Mesodermal cell (in vitro differentiated cells): ENCODE results near the gene ANO2.
"Not testable (repeated sequence)": the region's sequence is repeated elsewhere in the genome, so short reads cannot be mapped to it uniquely, and the experiment has no call there.

Experiments used
- H3K27ac ChIP-seq: 2 replicates; pipeline ENCODE4 v1.7.0; 2013; ENCODE audit warnings: mild to moderate bottlenecking, low read depth, low read length, moderate library complexity; ENCODE audit not compliant: severe bottlenecking
- H3K36me3 ChIP-seq: 2 replicates; pipeline ENCODE4 v1.7.1; 2013; ENCODE audit warnings: mild to moderate bottlenecking, low read length, moderate library complexity; ENCODE audit not compliant: control insufficient read depth, insufficient read depth
- H3K4me1 ChIP-seq: one replicate; pipeline ENCODE4 v1.7.1; 2013; ENCODE audit warnings: mild to moderate bottlenecking, low read length; ENCODE audit not compliant: insufficient read depth, control insufficient read depth, poor library complexity, severe bottlenecking
- H3K4me3 ChIP-seq: 2 replicates; pipeline ENCODE4 v1.7.0; 2013; ENCODE audit warnings: low read length, control low read depth, mild to moderate bottlenecking; ENCODE audit not compliant: insufficient read depth, poor library complexity, severe bottlenecking; ENCODE audit errors: extremely low read depth
- H3K9me3 ChIP-seq: 2 replicates; pipeline ENCODE4 v1.7.1; 2013; ENCODE audit warnings: mild to moderate bottlenecking, low read length, moderate library complexity; ENCODE audit not compliant: control insufficient read depth
- WGBS, 2 experiments: methylation state at CpG; one replicate each; pipeline ENCODE4 v1.1.5; 2013; ENCODE audit warnings: missing lambda C conversion rate in 2 of 2; ENCODE audit not compliant: insufficient coverage in 2 of 2; 5-methylcytosine and 5-hydroxymethylcytosine counted together

The ANO2 gene

DNA sequence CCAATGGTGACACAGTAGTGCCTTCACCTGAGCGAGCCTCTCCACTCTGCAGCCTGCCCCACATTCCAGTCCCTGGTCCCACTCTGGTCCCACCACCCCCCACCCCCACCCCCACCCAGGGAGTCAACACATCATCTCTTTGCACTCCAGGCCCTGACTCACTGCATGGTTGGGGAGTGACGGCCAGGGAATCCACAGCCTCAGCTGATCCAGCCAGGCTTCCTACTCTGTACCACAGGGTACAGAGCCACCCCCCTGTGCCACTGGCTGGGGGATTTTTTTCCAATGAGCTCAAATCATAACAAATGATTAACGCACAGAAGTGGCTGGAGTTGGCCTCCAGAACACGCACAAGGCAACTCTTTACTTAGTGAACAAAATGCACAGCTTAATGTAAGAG is 279.4 kb downstream of the ANO2 start:
- H3K9me3 ChIP-seq: no peaks in the 10 kb centered on the region
- H3K4me1 ChIP-seq: peaks cover 9% of the 10 kb centered on the region
- 71 to 92% methylated on average over 2 to 3 of the region's 4 CpGs for WGBS, 2 experiments
- H3K4me3 ChIP-seq: no peak overlapping the region
- no peaks in the 10 kb centered on the region for H3K36me3 ChIP-seq
- peak overlapping the region; percentile 36 for H3K27ac ChIP-seq

DNA sequence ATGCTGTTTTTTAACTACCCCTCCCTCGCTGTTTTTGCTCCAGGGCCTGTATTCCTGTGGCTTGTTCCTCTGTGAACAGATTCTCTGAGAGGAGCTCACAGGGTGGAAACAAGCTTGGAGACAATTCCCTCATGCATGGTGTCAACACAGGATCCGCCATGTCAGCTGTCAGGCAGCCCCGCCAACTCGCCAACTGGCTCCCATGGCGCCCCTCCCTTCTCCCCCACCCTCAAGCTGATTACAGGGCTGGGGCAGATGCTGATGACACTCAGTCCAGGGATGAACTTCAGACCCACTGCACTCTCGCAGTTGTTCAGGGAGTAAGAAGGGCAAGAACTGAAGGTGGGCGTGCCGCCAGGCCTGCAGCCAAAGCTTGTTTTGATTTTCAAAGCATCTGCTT is 283.2 kb downstream of the ANO2 start:
- peaks cover 9% of the 10 kb centered on the region for H3K4me1 ChIP-seq
- H3K9me3 ChIP-seq: no peaks in the 10 kb centered on the region
- WGBS, 2 experiments: 79 to 98% methylated on average over 4 to 6 of the region's 8 CpGs
- no peak overlapping the region for H3K4me3 ChIP-seq
- H3K27ac ChIP-seq: no peak overlapping the region
- H3K36me3 ChIP-seq: no peaks in the 10 kb centered on the region

DNA sequence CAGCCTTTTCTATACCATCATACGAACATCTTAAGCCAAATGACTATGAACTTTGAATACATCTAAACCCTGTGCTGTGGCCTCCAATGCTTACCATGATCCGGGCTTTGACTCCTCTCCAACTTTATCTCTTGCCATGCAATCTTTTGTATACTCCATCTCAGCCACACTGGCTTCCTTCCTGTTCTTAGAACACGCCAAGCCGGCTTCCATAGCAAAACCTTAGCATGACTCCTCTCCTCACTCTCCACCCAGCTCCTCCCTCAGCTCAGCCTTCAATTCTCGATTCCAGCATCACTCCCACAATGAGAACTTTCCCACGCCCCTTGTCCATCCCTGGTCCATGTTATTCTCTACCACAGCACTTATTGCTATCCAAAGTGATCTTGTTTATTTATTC is 284.8 kb downstream of the ANO2 start:
- no peaks in the 10 kb centered on the region for H3K9me3 ChIP-seq
- no peak overlapping the region for H3K4me3 ChIP-seq
- no peaks in the 10 kb centered on the region for H3K36me3 ChIP-seq
- peaks cover 3% of the 10 kb centered on the region for H3K4me1 ChIP-seq
- H3K27ac ChIP-seq: no peak overlapping the region
- WGBS, 2 experiments: 88 to 90% methylated on average over 4 to 6 of the region's 6 CpGs

DNA sequence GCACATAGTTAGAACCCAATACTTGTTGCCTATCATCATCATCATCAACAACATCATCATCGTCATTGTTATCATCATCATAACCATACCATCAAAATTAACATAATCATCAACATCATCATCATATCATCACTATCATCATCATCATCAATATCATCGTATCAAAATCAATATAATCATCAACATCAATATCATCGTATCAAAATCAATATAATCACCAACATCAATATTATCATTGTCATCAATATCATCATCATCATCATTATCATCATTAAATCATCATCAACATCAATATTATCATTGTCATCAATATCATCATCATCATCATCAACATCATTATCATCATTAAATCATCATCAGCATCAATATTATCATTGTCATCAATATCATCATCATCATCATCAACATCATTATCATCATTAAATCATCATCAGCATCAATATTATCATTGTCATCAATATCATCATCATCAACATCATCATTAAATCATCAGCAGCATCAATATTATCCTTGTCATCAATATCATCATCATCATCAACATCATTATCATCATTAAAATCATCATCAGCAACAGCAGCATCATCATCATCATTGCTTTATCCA is 286.6 kb downstream of the ANO2 start:
- WGBS, 2 experiments: 89% methylated on average over 3 of the region's 3 CpGs
- H3K27ac ChIP-seq, H3K4me1 ChIP-seq, H3K4me3 ChIP-seq, H3K9me3 ChIP-seq, H3K36me3 ChIP-seq: not testable (repeated sequence)

DNA sequence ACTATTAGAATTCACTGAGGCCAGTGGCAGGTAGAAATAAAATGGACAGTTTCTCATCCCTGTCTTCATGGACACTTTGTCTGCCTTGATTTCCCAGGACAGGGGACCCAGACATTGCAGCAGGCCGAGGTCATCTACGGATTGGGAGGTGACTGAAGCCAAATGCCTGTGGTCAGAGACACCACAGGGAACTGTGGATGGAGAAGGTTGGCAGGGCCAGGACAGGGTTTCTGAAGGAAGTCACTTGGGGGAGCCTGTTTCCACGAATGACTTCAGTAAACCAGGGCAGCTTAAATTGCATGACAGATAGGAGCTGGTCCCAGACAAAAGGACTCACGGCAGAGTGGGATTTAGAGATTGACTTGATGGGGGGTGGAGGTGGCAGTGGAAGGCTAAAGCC is 288.2 kb downstream of the ANO2 start:
- no peaks in the 10 kb centered on the region for H3K36me3 ChIP-seq
- no peaks in the 10 kb centered on the region for H3K4me1 ChIP-seq
- no peak overlapping the region for H3K4me3 ChIP-seq
- 72 to 75% methylated on average over 3 to 4 of the region's 4 CpGs for WGBS, 2 experiments
- no peaks in the 10 kb centered on the region for H3K9me3 ChIP-seq
- no peak overlapping the region for H3K27ac ChIP-seq

DNA sequence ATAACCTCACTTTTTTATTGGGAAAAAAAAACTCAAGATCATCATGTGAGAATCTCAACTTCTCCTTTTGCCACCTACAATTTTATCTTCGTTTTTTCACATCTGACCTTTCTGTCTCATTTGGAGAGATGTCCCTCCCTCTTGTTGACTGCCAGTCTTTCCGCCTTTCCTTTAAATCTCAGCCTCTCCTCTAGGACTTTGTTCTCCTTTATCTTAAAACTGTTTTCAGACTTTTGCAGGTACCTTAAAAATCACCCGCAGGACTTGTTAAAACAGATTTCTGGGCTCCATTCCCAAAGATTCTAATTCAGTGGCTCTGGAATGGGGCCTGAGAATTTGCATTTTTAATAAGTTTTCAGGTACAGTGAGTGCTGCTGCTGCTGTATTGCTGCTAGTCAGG is 289.9 kb downstream of the ANO2 start:
- Histone ChIP-seq H3K9me3 (no peaks in the 10 kb centered on the region), H3K36me3 (no peaks in the 10 kb centered on the region), H3K4me1 (no peaks in the 10 kb centered on the region), H3K27ac (no peak overlapping the region), H3K4me3 (no peak overlapping the region)
- 68 to 93% methylated on average over 3 of the region's 3 CpGs for WGBS, 2 experiments

DNA sequence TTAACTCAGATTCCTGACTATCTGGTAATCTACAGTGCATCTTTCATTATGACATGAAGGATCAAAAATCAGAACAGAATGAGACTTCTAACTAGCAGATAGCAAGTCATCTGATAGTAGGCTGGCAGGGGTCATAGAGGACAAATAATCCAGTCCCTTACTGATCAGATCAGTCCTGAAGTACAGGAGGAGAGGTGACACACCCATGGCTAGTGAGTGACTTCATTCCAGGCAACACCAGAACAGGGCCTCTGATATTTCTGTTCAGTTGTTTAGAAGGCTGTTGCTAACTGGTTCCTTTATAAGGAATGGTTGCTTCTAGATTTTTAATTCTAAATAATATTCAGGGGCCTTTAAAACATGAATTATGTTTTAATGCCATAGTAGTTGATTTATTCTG is 291.0 kb downstream of the ANO2 start:
- no peak overlapping the region for H3K4me3 ChIP-seq
- H3K4me1 ChIP-seq: no peaks in the 10 kb centered on the region
- H3K9me3 ChIP-seq: no peaks in the 10 kb centered on the region
- H3K27ac ChIP-seq: no peak overlapping the region
- H3K36me3 ChIP-seq: no peaks in the 10 kb centered on the region

DNA sequence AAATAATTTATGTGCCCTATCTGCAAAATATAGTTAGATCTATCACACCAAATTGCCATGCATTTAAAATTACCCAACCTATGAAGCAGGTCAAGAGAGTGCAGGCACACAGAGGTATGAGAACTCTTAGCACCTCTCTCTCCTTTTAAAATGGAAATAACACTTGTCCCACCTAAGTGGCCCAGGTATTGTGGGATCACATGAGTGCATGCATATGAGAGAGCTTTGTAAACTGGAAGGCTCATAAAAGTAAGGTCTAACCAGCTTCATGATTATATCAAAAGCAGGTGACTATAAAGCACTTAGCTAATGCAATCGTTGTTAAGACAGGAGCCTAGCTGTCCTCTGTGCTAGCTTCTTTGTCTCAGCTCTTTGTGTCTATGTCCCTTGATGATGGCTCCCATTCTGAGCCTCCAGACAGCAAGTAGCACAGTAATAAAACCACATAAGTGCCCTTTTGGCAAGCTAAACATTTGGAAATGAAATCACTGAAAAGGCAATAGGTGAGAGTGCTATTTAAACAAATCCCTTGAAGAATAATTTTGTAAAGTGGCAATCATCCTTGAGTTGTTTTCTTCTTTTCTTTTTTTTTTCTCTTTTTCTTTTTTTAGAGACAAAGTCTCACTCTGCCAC is 294.1 kb downstream of the ANO2 start:
- WGBS, 2 experiments: 75 to 100% methylated on average over 1 of the region's 1 CpG
- Histone ChIP-seq H3K9me3 (no peaks in the 10 kb centered on the region), H3K4me1 (no peaks in the 10 kb centered on the region), H3K4me3 (no peak overlapping the region), H3K27ac (no peak overlapping the region), H3K36me3 (no peaks in the 10 kb centered on the region)

DNA sequence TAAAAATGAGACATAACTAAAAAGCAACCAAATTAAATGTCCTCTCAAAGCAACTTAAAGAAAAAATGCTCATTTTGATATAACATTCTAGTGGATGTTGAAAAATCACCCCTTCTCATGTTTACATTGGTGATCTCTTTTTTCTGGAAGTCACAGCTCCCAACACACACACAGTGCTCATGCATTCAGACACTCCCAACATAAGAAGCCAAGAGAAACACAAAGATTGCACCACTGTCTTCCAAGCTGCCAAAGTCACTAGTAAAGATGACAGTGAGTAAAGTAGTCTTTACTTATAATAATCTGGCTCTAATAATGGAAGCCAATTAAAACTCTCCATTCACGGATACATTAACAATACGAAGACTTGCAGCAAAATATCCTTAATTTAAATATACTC is 294.8 kb downstream of the ANO2 start:
- H3K4me3 ChIP-seq: no peak overlapping the region
- no peaks in the 10 kb centered on the region for H3K9me3 ChIP-seq
- WGBS, 2 experiments: no CpG with 5 or more reads among the region's 2 CpGs
- no peak overlapping the region for H3K27ac ChIP-seq
- H3K36me3 ChIP-seq: no peaks in the 10 kb centered on the region
- H3K4me1 ChIP-seq: no peaks in the 10 kb centered on the region

DNA sequence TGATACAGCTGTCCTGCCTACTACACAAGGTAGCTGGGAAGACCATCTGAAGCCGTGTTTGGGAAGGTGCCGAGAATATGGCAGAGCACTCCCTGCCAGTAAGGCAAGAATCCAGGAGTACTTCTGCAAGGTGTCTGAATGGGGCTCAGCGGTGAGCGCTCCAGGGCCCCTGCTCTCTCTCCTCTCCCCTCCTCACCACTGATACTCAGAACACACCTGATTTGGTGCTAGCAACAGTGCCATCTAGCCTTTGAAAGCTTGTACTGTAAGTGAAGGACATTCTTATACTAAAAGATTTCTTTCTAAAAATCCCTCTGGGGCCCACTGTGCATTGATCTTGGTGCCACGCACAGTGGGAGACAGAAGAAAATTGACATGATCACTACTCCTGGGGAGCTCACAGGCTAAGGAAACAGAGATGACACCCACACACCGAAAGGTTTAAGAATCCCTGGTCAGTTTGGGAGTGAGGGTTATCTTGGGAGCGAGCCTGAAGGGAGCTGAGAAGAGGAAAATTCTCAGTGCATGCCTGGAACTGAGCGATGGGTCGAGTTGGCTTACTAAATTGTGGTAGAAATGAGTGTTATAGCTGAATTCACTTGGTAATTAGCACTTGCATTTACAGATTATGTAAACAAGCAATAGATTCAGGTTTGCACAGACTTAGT is 296.2 kb downstream of the ANO2 start:
- no peaks in the 10 kb centered on the region for H3K9me3 ChIP-seq
- no peaks in the 10 kb centered on the region for H3K36me3 ChIP-seq
- no peak overlapping the region for H3K27ac ChIP-seq
- 36 to 42% methylated on average over 6 to 8 of the region's 9 CpGs for WGBS, 2 experiments
- no peak overlapping the region for H3K4me3 ChIP-seq
- H3K4me1 ChIP-seq: no peaks in the 10 kb centered on the region

DNA sequence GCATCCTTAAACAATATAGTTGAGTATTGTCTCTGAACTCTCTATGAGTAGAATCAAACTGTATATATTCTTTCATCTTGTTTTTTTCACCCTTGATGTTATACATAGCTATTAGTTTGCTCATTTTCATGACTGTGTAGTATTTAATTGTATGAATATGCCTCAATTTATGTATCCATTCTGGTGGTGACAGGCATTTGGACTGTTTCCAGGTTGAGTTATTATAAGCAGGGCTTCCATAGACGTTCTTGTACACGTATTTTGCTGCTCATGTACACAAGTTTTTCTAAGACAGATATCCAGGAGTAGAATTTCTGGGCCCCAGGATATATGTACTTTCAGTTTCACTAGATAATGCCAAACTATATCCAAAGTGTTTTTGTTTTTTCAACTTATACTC is 301.8 kb downstream of the ANO2 start:
- Histone ChIP-seq H3K36me3 (no peaks in the 10 kb centered on the region), H3K4me1 (no peaks in the 10 kb centered on the region), H3K27ac (no peak overlapping the region), H3K4me3 (no peak overlapping the region), H3K9me3 (no peaks in the 10 kb centered on the region)
- WGBS, 2 experiments: 79% methylated on average over 2 of the region's 2 CpGs; no CpG with 5 or more reads in 1 of the 2 experiments
